GM12872 (cell line): ENCODE data around the gene IL17RC.

Experiments
- TF ChIP-seq, protein P1 (sequence below): IDR thresholded peaks from 3 replicates; pipeline ENCODE4 v1.5.1; 2011; ENCODE audit warnings: low read depth, mild to moderate bottlenecking, low read length, moderate library complexity; ENCODE audit not compliant: insufficient read depth

Gene IL17RC

DNA sequence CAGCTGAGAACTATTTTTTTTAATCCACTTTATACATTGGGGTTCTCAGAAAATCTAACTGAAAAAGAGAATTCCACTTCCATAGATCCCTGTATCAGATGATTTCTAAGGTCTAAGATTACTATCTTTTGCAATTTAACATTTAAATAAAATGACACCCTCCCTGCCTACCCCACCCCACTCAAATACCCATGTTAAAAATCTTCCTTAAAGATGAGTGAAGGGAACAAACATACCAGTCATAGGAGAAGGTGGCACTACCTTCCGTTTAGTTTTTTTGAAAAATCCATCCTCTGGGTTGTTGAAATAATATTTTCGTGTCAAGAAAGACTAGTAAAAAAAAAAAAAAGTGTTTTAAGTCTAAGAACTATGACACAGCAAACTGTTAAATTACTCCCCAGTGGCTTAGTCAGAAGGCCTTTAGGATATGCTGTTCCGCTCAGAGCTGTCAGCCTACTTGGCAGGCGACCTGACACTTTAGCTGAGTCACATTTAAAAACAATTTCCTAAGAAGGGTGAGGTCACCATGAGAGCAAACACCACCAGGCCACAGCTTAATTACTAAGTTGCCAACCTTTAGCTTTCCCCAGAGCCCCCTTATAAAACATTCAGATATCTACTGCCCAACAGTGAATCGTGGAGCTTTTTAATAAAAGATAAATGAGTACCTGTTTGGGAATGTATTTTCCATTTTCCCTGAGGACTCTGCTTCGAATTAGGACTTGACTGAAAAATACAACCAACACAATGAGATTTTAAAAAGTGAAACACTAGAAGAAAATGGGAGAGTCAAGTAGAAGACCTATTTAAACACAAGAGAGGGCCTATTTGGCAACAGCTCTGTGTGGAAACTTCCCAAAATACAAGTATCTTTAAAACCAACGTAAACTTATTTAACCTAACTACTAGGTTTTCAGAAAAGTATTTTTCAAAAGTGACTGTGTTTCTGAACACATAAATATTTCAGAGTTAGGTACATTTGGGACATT is 60.1 kb downstream of the IL17RC start:
- TF ChIP-seq, protein P1, sequence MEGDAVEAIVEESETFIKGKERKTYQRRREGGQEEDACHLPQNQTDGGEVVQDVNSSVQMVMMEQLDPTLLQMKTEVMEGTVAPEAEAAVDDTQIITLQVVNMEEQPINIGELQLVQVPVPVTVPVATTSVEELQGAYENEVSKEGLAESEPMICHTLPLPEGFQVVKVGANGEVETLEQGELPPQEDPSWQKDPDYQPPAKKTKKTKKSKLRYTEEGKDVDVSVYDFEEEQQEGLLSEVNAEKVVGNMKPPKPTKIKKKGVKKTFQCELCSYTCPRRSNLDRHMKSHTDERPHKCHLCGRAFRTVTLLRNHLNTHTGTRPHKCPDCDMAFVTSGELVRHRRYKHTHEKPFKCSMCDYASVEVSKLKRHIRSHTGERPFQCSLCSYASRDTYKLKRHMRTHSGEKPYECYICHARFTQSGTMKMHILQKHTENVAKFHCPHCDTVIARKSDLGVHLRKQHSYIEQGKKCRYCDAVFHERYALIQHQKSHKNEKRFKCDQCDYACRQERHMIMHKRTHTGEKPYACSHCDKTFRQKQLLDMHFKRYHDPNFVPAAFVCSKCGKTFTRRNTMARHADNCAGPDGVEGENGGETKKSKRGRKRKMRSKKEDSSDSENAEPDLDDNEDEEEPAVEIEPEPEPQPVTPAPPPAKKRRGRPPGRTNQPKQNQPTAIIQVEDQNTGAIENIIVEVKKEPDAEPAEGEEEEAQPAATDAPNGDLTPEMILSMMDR = no peak

DNA sequence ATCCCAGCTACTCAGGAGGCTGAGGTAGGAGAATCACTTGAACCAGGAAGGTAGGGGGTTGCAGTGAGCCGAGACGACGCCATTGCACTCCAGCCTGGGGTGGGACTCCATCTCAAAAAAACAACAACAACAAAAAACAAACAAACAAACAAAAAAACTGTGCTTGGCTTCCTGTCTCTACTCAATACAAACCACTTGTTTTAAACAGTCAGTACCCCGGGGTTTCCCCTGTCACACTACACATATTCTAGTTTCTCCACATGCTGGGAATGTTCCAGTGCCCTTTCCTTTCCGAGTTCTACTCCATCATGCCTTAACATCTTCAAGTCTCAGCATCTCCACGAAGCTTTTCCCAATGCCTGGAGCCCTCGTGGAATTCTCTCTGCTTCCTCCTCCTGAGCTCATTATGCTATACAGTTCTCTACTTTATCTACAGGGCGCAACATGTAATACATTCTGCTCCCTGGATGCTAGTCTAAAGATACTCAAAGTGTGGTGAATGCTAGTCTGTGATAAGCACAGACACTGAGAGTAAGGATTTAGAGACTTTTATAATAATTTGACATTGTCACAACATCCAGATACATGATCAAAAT is 61.9 kb downstream of the IL17RC start:
- TF ChIP-seq, protein P1 = no peak

DNA sequence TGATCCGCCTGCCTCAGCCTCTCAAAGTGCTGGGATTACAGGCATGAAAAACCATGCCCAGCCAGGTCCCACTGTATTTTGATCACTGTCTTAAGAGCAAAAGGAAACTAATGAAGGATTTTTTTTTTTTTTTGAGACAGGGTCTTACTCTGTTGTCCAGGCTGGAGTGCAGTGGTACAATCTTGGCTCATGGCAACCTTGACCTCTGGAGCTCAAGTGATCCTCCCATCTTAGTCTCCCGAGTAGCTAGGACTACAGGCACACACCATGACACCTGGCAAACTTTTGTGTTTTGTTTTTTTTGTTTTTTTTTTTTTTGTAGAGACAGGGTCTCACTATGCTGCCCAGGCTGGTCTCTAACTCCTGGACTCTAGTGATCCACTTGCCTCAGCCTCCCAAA is 63.4 kb downstream of the IL17RC start:
- TF ChIP-seq, protein P1 = no peak
